Sigmoid colon (tissue), 4 donors: Measurements from ENCODE around the gene FAM13A.

Experiments used
- POLR2AphosphoS5 ChIP-seq, 4 donors: sonication (generic); formaldehyde crosslinking; IDR thresholded peaks; one replicate each; pipeline ENCODE4 v1.6.1; 2017; ENCODE audit warnings: antibody characterized with exemption in 4 of 4
- TF ChIP-seq, protein P1 (sequence below), 4 experiments: fragments of 450-650 bp in 3 of 4; fragments of 200-600 bp in 1 of 4; IDR thresholded peaks; one replicate each; pipeline ENCODE4 v1.5.1; 2016 to 2019; ENCODE audit warnings: antibody characterized with exemption in 4 of 4, mild to moderate bottlenecking in 3 of 4, moderate library complexity in 2 of 4

DNA sequence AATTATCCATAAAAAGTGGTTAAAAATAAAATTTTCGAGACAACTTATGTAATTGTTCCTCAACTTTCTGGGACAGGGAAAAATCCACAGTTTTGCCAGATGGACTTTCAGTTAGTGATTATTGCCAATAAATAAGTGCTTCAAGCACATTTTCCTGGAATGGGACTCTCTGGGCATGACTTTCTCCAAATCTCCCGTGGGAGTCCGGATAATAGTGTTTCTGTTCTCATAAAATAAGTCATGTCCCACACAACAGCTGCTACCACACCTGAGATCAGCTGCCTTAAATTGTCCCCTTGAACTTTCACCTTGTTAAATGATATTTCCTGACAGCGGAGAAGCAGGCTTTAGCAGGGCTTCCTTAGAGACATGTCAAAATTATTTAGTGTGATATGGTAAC, 226.0 kb downstream of the FAM13A start:
- TF ChIP-seq, protein P1, sequence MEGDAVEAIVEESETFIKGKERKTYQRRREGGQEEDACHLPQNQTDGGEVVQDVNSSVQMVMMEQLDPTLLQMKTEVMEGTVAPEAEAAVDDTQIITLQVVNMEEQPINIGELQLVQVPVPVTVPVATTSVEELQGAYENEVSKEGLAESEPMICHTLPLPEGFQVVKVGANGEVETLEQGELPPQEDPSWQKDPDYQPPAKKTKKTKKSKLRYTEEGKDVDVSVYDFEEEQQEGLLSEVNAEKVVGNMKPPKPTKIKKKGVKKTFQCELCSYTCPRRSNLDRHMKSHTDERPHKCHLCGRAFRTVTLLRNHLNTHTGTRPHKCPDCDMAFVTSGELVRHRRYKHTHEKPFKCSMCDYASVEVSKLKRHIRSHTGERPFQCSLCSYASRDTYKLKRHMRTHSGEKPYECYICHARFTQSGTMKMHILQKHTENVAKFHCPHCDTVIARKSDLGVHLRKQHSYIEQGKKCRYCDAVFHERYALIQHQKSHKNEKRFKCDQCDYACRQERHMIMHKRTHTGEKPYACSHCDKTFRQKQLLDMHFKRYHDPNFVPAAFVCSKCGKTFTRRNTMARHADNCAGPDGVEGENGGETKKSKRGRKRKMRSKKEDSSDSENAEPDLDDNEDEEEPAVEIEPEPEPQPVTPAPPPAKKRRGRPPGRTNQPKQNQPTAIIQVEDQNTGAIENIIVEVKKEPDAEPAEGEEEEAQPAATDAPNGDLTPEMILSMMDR (IDR thresholded peaks at IDR 0.05) = no peak
- no peak for TF ChIP-seq POLR2AphosphoS5 (IDR thresholded peaks at IDR 0.05)
